Panc1 (cell line): Measurements from ENCODE around the gene NFE2L1. TPM values are rescaled to one million over a fixed set of nuclear protein-coding genes. Genes with fewer than 3 reads are reported as not detected.

ENCODE experiments used
- ATAC-seq: fragments of 200-7000 bp; cut with Tn5 transposase; 2 replicates; pipeline ENCODE4 v1.9.1; 2020; ENCODE audit warnings: mild to moderate bottlenecking, moderate library complexity
- BruUV-seq: library from RNA; stranded (reverse); fragments of 400-500 nt; replicated peaks from 2 replicates; lab custom pipeline; 2021; lab: Mats Ljungman, UMichigan
- CTCF ChIA-PET: fragments of 300-600 bp; sonication (Branson Sonifier 250); formaldehyde crosslinking; loops from one replicate; lab custom pipeline; 2022; ENCODE audit warnings: antibody characterized with exemption; lab: Charles Lee
- POLR2A ChIA-PET: fragments of 300-600 bp; sonication (Branson Sonifier 250); formaldehyde crosslinking; loops from one replicate; lab custom pipeline; 2022; ENCODE audit warnings: antibody characterized with exemption; lab: Charles Lee
- DNase-seq: peaks from one replicate; pipeline ENCODE4 v3.0.0-alpha.2; 2010; ENCODE audit warnings: low read depth, low spot score
- H3K27ac ChIP-seq: 2 replicates; pipeline ENCODE4 v1.5.1; 2011; ENCODE audit warnings: mild to moderate bottlenecking, low read length, inconsistent platforms
- H3K27me3 ChIP-seq: fragments of 200-500 bp; sonication (Bioruptor generic); 2 replicates; pipeline ENCODE4 v1.6.0; 2014; ENCODE audit warnings: low read length, inconsistent platforms; ENCODE audit not compliant: control insufficient read depth, insufficient read depth
- H3K36me3 ChIP-seq: fragments of 200-500 bp; sonication (Bioruptor generic); 2 replicates; pipeline ENCODE4 v1.5.1; 2014; ENCODE audit warnings: inconsistent platforms, mild to moderate bottlenecking, low read length, moderate library complexity; ENCODE audit not compliant: control insufficient read depth, insufficient read depth
- H3K4me1 ChIP-seq: 2 replicates; pipeline ENCODE4 v1.5.1; 2011; ENCODE audit warnings: inconsistent platforms, mild to moderate bottlenecking, low read length, moderate library complexity; ENCODE audit not compliant: control insufficient read depth, insufficient read depth
- H3K4me3 ChIP-seq, 2 experiments: 2 replicates each; pipeline ENCODE4 v1.5.1; 2011 to 2012; ENCODE audit warnings: low read depth in 2 of 2, low read length in 2 of 2, mild to moderate bottlenecking in 2 of 2, inconsistent platforms in 1 of 2, moderate library complexity in 1 of 2
- H3K9me3 ChIP-seq: fragments of 200-500 bp; sonication (Bioruptor generic); 2 replicates; pipeline ENCODE4 v1.5.1; 2014; ENCODE audit warnings: low read depth, mild to moderate bottlenecking, inconsistent platforms, low read length, moderate library complexity; ENCODE audit not compliant: control insufficient read depth, insufficient read depth
- CTCF ChIP-seq: fragments of 450-650 bp; IDR thresholded peaks from 2 replicates; pipeline ENCODE4 v1.5.1; 2017; ENCODE audit warnings: mild to moderate bottlenecking
- POLR2AphosphoS5 ChIP-seq: IDR thresholded peaks from 2 replicates; pipeline ENCODE4 v1.6.1; 2012; ENCODE audit warnings: mild to moderate bottlenecking, low read depth, low read length, moderate library complexity
- REST ChIP-seq, 2 experiments: IDR thresholded peaks; 2 replicates each; pipeline ENCODE4 v1.6.1; 2011 to 2012; ENCODE audit warnings: low read depth in 2 of 2, control low read depth in 1 of 2, low read length in 1 of 2, mild to moderate bottlenecking in 1 of 2, moderate library complexity in 1 of 2; ENCODE audit not compliant: insufficient read depth in 1 of 2
- SIN3A ChIP-seq: IDR thresholded peaks from 2 replicates; pipeline ENCODE4 v1.6.1; 2012; ENCODE audit warnings: low read depth, mild to moderate bottlenecking, low read length, moderate library complexity, borderline replicate concordance; ENCODE audit not compliant: insufficient read depth
- TCF7L2 ChIP-seq: IDR thresholded peaks from 2 replicates; pipeline ENCODE4 v1.6.1; 2011; ENCODE audit warnings: mild to moderate bottlenecking, low read depth, low read length, inconsistent platforms
- in situ Hi-C: cut with HindIII; loops from 2 replicates; pipeline ENCODE4 v1.10.0; 2016; ENCODE audit warnings: low sequenced_read_pairs, low pct_unique_long_range_greater_than_20kb
- intact Hi-C: fragments of 100-400 bp; cut with micrococcal nuclease; formaldehyde crosslinking; loops from one replicate; pipeline ENCODE4 v1.10.0; 2022; ENCODE audit not compliant: unreplicated experiment
- total RNA-seq: library from RNA; stranded (reverse); gene quantifications from one replicate; pipeline ENCODE4 v1.2.1, GENCODE V29; 2021; ENCODE audit not compliant: unreplicated experiment

NFE2L1 gene
- total RNA-seq, 1 experiment from 2014 or later = 210 TPM

GRCh38 chr17:48012151-48012520 lies 36.0 kb upstream of the NFE2L1 start:
- H3K4me1 ChIP-seq = peaks cover 13% of the 10 kb centered on the region; the same call in 1 of the 2 replicates
- ChIA-PET CTCF (interaction anchor here (0.6 to 1.2 kb wide), 2 partner anchors 9 to 71 kb away, joined by 4 read pairs; no protein-coding TSS in a partner anchor), POLR2A (no interaction called here)
- no peaks in the 10 kb centered on the region for H3K27me3 ChIP-seq
- DNase-seq (no peak), ATAC-seq (0 out of 2 replicates have a peak, but pooled peaks have one; percentile 37)
- no peak for TF ChIP-seq CTCF
- intact Hi-C loops (no loop called here), in situ Hi-C loops (no loop called here)
- no peaks in the 10 kb centered on the region for H3K9me3 ChIP-seq
- BruUV-seq = no TSS peak
- peak overlapping the region; percentile 26 to 36 for H3K4me3 ChIP-seq
- H3K27ac ChIP-seq = no peak overlapping the region
- no peaks in the 10 kb centered on the region for H3K36me3 ChIP-seq

- Histone ChIP-seq H3K9me3 (no peaks in the 10 kb centered on the region), H3K4me3 (no peak overlapping the region), H3K36me3 (no peaks in the 10 kb centered on the region), H3K27ac (no peak overlapping the region), H3K4me1 (peaks cover 13% of the 10 kb centered on the region; the same call in 1 of the 2 replicates), H3K27me3 (no peaks in the 10 kb centered on the region)
- CTCF ChIA-PET = interaction anchor here (0.6 kb wide), 1 partner anchor 70 kb away, joined by 4 read pairs; no protein-coding TSS in a partner anchor
- DNase-seq (no peak), ATAC-seq (peak; percentile 36; the same call in 1 of the 2 replicates)
- TF ChIP-seq REST (IDR thresholded peaks at IDR 0.05; ENCODE audit: insufficient read depth in 1 of 2, low read depth in 2 of 2, low read length in 1 of 2) = no peak
- TF ChIP-seq SIN3A = no peak
- TF ChIP-seq CTCF = no peak
- TF ChIP-seq POLR2AphosphoS5 = no peak
- no peak for TF ChIP-seq TCF7L2
- in situ Hi-C loops = no loop called here
- BruUV-seq = no TSS peak
- intact Hi-C loops = no loop called here
- POLR2A ChIA-PET = no interaction called here
Measured at GRCh38 chr17:48012654-48013053, 35.5 kb upstream of the NFE2L1 start.
